Keratinocyte (primary cell): ENCODE measurements around the gene XRCC2.

Source experiments
- CTCF ChIP-seq, 3 experiments: IDR thresholded peaks in 1 of 3; conservative IDR thresholded peaks in 1 of 3; optimal IDR thresholded peaks in 1 of 3; 2 replicates in 2 of 3; 3 replicates in 1 of 3; pipeline versions ENCODE3 to v1.5.1; 2011; ENCODE audit warnings: low read length in 3 of 3, mild to moderate bottlenecking in 3 of 3, moderate library complexity in 2 of 3, control low read depth in 1 of 3, inconsistent platforms in 1 of 3; ENCODE audit not compliant: insufficient read depth in 2 of 3; ENCODE audit errors: extremely low read depth in 1 of 3
- EZH2 ChIP-seq: IDR thresholded peaks from one replicate; pipeline ENCODE4 v1.6.1; 2012; ENCODE audit warnings: inconsistent platforms, mild to moderate bottlenecking, low read length, moderate library complexity

- TF ChIP-seq EZH2 (no peak), CTCF (optimal IDR thresholded peaks at IDR 0.05 in 1 of 3, IDR thresholded peaks at IDR 0.05 in 1 of 3, conservative IDR thresholded peaks at IDR 0.05 in 1 of 3; ENCODE audit: extremely low read depth in 1 of 3, insufficient read depth in 2 of 3, low read length in 3 of 3) (no peak)
These were observed 34.6 kb downstream of the XRCC2 start for GRCh38 chr7:152641384-152641783.
